Ramos (cell line): ENCODE results near the gene TNNC1.

Source experiments
- in situ Hi-C: fragments of 300-500 bp; cut with MboI; formaldehyde crosslinking; loops from one replicate; pipeline ENCODE4 v1.14.3; 2022; ENCODE audit warnings: low sequenced_read_pairs; ENCODE audit not compliant: unreplicated experiment

The TNNC1 gene

DNA sequence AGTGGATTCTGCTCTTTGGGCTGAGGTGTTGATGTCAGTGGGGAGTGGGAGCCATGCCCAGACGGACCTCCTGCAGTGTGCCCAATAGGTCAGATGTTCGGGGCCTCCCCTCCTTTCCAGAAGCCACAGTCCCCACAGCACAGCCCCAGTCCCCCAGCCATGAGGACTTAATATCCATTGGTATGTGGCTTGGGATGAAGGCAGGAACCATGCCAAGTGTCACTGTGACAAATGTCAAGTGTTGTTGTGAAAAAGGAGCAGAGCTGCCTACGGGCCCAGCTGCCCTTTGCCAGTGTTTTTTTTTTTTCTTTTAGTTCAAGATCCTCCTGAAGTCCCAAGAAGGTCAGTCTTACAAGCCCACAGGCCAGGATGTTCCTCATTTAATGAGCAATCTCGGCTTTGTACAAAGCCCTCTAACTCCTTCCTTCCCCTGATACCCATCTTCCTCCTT is 21.1 kb downstream of the TNNC1 start:
- in situ Hi-C loops, result no loop called here

DNA sequence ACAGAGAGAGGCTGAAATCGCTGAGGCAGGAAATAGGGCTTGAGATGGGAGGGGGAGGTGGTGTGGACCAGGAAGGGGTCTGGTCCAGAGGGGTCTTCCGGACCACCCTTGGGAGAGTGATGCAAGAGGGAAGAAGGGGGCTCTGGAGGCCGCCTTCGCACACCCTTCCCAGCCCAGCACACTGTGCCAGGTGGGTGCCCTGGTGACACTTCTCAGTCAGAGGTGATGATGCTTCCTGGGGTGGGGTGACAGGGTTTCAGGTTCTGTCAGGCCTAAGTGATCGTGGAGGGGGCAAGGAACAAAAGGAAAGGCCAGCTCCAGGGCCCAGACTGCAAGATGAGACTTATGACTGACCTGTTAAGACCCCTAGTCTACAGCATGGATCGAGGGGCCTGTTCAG is 21.6 kb downstream of the TNNC1 start:
- in situ Hi-C loops, result no loop called here

DNA sequence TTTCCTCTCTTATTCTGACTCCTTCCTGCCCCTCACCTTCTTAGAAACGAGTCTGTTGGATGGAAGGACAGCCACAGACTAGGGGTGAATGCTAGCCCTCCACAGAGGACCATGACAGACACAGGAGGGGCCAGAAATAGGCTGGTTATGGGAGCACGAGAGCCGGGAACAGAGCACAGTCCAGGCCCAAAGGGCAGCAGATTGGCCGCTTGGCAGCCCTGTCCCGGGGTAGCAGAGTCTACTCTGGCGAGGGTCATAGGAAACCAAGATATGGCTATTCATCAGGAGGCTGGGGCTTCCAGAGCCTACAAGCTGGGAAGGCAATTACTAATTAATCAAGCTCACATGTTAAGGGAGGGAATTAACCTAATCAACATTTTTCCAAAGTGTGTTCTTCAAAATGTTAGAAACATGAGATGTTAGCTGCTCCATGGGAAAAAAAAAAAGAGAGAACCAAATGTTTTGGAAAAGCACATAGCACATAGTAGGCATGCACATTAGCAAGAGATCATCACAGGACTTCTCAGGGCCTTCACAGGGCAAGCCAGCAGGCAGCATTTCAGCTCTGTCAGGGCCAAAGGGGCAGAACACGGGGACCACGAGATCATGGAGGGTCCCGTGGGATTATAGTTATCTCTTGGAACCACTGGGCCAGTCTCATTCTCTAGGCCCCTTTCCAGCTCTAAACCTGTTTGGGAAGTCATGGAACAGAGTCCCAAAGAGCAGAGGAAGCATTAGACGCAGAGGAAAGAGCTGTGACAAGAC is 22.2 kb downstream of the TNNC1 start:
- in situ Hi-C loops, result no loop called here

DNA sequence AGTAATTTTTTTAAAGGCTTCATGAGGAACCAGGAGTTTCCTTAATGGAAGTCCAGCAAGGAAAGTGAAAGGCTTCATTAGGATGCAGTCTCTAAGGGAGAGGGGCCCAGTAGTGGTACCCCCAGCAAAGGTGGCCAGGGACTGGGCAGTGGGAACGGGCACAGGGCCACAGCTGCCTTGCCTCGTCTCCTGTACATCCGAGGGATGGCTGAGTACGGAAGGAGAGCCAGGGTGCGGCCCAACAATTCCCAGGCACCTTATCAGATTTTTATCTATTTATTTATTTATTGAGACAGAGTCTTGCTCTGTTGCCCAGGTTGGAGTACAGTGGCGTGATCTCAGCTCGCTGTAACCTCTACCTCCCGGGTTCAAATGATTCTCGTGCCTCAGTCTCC is 23.4 kb downstream of the TNNC1 start:
- in situ Hi-C loops, result no loop called here

DNA sequence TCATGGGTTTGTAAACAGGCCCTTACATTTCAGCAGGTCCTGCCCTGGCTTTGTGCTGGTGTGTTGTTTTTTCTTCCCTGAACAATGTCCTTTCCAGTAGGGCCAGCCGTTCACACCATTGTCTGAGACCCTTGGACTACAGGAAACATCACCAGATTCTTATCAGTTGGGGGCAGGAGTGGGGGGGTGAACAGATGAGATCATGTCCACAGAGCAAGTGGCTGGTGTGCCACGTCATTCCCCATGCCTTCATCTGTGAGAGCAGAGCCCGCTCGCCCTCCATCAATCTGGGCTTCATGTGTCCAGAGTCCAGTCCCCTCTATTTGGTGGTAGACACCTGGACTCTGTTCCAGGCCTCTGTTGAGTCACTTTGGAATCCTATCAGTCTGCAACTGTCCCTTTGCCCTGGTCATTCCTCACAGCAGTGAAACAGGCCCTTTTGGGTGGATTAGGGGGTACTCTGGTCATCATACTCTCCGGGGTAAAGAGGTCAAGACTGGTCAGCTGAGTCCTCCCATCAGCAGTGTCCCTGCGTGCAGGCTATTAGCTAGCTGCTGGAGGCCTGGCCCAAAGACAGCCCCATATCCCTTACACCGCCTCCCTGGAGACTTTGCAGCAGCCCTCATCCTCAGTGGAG is 23.9 kb downstream of the TNNC1 start:
- in situ Hi-C loops, result no loop called here

DNA sequence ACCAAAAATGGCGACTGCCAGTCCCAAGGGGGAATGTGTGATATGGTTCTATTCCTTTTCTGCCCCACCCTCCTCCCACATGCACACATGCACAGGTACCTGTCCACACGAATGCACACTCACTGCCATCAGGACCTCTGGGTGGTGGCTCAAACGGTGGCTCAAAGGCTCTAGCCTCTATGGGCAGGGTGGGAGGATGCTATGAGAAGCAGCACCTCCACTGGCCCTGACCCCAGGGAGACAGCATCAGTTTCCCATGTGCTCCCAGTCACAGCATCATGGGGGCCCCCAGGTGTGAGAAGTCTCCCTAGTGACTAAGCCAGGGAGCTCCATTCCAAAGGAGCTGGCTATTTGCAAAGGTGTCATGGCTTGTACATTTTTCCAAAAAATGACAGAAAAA is 24.8 kb downstream of the TNNC1 start:
- in situ Hi-C loops, result no loop called here

DNA sequence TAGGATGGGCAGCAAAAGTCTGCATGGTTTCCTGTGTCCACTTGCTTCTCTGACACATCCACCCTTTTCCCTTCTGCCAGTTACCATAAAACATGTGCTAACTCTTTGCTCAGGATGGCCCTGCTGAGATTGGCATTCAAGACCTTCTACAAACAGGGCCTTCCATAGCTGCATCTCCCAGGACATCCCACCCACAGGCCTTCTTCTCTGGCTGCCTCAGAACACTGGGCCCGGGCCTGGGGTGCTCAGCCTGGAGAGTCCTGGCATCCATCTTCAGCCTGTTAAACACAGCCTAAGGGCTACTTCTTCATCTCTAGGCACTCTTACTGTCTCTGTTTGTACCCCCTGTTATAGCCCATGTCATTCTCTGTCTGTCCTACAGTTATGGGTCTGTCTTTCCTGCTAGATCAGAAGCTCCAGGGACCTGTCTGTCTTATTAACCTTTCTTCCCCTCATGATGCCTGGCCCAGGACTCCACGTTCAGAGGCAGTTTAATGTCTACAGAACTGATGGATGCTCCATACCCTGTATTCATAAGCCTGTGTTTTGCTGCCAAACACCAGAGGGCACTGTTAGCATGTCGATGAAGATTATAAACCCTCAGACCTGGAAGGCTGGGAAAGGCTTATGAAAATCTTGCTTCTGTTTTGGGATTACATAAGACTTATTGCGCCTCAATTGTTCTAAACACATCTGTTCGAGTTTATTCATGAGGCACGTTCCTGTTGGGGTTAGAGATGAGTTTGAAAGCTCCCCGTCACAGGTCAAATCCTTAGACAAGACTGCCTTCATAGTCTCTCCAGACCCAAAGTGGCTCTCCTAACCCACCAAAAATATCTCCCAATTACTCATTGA is 25.5 kb downstream of the TNNC1 start:
- in situ Hi-C loops, result no loop called here

DNA sequence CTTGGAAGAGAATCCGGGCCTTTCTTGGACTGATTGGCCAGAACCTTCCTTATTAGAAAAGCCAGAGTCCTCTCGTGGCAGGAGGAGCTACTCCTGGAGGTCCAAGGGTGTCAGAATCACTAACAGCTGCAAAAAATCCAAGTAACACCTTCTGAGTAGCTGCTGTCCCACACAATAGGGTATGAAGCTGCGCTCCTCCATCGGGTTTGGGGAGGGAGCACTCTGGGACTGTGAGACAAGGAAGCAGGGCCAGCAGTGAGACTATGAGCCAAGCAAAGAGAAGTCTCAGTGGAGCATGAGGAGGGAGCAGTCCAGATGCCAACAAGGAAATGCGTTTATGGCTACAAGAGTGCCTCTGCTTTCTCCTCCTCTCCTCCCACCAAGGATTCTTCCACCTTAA is 30.7 kb downstream of the TNNC1 start:
- in situ Hi-C loops, result no loop called here

DNA sequence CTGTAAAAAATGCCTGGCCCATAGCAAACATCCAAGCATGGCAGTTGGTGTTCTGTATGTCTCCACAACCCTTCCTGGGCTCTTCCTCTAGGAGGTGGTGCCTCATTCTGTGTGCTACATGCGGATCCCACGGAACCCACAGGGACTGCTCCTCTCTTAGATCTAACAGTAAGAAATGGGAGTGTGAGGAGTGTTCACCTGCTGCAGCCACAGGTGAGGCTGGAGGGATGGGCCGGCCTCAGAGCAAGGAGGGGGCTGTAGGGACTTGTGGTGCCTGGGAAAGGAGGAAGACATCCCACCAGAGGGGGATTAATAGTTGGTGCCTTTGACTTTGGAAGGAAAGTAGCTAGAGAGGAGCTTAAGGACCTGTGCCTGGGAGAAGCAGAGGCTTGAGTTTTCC is 31.2 kb downstream of the TNNC1 start:
- in situ Hi-C loops, result no loop called here

DNA sequence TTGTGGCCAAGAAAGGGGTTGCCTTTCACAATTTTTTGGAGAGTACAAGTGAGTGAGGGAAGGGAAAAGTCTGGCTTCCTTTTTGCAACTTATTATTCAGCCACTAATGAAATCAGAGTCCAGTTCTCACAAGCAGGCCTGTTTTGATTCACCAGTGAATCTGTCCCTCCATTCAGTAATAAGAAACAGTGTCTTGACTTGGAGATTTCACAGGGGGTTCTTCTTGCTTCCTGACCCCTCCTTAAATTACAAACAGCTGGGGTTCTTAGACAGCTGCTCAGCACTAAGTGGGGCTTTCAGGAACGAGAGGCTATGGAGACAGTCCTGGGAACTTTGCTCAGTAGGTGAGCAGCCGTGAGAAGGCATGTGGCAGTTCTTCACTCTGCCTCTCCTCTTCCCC is 33.5 kb downstream of the TNNC1 start:
- in situ Hi-C loops, result no loop called here

DNA sequence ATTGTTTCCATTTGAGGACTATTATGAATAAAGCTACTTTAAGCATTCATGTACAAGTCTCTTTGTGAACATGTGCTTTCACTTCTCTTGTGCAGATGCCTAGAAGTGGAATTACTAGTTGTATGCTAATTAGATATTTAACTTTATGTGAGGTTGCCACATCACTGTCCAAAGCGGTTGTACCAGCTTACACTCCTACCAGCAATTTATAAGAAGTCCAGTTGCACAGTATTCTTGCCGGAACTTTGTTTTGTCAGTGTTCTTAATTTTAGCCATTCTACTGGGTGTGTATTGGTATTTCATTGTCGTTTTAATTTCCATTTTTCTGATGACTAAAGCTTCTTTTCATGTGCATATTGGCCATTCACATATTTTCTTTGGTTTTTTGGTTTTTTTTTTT is 38.0 kb downstream of the TNNC1 start:
- in situ Hi-C loops, result no loop called here

DNA sequence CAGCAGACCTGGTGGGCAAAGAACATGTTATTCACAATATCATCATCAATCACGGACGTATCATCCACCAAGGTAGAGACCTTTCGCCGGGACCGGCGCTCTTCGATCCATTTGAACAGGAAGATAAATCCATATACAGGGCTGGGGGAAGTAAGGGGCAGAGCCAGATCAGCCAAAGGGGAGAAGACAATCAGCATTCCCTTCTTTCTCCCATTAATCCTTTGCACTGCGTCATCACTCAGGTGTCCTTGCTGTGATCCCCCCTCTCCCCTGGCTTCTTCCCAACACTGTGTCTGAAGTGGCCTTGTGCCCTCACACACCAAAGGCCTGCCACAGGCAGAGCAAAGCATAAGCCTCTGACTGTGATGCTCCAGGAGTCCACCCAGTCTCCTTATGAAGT is 45.4 kb downstream of the TNNC1 start:
- in situ Hi-C loops, result no loop called here

DNA sequence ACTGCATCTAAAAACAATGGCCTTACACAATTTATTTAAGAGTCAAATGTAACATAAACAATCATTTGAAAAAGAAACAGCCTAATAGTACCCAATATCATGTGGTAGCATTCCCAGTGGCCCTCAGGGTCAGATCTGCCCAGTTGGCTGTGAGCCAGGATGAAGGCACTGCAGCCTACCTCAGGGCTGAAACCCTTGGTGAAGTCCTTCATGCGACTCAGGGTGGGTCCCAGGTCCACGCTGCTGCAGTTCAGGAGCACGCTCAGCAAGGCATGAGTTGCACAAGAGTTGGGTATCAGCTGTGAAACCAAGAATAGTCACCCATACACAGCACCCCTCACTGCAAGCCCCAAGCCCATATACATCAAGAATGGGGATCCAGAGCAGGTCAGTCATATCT is 46.1 kb downstream of the TNNC1 start:
- in situ Hi-C loops, result no loop called here

DNA sequence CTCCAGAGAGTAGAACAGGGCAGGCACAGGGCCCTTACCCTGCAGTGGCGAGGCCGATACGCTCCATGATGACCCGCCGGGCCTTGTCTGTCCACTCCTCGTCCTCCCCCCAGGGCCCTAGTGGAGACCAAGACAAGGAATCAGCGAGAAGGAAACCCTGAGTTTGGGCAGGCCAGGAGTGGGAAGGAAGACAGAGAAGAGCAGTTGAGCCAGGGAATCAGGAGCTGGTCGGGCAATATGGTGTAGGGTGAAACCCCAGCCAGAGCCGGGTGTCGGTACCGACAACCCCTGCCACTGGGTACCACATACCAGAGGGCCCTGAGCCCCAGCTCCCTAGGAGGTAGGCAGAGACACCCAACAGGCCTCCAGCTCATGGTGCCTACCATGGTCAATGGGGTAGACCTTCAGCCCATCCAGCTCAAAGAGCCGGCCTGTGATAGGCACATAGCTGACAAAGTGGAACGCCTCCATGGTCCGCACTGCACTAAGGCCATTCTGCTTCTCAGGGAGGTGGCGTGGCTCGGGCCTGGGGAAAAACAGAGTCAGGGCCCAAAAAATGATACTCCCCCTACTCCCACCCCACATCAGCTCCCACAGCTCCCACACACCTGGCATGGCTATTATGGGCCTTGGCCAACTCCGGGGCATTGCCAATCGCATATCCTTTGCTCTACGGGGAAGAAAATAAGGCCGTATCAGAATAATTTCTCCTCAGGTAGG is 46.9 kb downstream of the TNNC1 start:
- in situ Hi-C loops, result no loop called here

DNA sequence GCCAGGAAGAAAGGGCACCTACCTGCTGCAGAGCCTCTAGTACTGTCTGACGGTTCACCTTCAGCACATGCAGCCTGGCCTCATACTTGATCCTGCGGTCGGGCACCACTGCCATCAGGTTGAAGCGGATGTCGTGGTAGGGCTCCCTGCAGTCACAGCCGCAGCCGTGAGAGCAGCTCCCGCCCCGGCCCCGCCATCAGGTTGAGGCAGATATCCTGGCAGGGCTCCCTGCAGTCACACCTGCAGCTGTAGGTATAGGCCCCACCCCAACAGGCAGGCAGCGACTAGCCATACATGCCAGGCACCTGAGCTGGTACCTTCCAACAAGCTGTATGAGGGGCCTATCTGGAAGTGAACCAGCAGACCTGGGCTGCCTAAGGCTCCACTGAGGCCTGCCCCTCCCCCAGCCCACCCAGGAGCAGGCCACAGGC is 47.6 kb downstream of the TNNC1 start:
- in situ Hi-C loops, result no loop called here

DNA sequence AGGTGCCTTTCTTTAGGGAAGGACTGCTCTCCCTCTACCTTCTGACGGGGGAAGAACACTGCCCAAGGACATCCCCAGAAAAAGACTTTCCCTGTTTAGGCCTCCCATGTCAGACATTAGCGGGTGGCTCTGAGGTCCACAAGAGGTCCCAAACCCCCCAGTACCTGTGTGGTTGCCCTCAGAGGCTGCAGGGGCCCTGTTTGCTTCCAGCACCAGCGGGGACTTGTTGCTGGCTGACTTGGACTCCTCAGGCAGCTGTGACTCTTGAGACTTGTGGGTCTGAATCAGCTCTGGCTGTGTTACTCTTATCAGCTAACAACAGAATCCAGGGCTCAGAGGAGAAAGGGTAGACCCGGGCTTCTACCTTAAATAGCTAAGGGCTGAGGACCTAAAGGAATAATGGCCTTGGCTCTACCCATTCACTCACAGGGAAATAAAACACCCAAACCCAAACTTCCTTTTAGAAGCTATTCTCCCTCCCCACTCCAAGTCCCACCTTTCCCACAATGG is 48.2 kb downstream of the TNNC1 start:
- in situ Hi-C loops, result no loop called here

DNA sequence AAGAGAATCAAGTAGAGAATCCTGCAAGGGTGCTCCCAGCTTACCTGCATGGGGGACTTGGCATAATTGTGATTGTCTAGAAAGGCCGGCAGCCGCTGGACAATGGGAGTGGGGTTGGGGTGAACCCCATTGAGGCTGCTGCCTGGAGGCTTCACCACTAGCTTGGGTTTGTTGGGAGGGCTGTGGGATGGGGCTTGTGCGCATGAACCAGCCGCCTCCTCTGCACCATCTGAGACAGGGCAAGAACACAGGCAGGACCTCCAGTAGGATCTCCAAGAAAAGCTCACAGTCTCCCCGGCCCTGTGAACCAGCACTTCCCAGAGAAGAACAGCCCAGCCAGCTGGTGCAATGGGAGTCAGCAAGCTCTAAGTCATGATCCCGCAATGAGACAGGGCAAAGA is 48.8 kb downstream of the TNNC1 start:
- in situ Hi-C loops, result no loop called here

DNA sequence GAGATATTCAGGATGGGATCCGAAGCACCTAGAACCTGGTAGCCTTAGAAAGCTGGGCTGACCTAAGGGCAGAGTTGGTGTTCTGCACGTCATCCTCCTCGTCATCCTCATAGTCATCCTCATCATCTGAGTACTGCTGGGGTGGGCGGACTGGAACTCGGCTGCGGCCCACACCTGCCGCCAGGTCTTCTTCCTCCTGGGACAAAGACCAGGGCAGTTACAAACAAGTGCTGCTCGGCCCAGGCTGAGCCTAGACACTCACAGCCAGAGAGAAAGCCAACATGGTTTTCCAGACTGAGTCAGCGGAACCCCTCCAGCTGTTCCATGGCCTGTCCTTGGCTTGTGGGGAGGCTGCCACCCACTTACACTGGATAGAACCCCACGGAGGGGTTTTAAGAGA is 49.5 kb downstream of the TNNC1 start:
- in situ Hi-C loops, result no loop called here

DNA sequence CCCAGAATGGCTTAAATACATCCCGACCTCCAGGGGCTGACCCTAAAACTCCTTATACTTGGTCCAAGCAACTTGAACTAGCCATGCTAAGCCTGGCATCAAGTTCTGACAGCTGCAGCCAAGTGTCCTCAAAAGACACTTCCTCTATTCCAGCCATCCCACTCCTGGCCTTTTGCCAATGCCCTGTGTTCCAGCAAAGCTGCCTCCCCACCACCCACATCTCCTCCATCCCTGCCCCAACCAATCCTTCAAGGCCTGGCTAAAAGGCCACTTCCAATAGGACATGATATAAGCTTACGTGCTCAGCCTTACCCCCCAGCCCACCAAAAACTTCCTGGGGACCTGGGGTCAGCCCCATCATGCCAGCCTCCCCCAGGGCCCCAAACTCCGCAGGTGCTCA is 49.9 kb downstream of the TNNC1 start:
- in situ Hi-C loops, result no loop called here

DNA sequence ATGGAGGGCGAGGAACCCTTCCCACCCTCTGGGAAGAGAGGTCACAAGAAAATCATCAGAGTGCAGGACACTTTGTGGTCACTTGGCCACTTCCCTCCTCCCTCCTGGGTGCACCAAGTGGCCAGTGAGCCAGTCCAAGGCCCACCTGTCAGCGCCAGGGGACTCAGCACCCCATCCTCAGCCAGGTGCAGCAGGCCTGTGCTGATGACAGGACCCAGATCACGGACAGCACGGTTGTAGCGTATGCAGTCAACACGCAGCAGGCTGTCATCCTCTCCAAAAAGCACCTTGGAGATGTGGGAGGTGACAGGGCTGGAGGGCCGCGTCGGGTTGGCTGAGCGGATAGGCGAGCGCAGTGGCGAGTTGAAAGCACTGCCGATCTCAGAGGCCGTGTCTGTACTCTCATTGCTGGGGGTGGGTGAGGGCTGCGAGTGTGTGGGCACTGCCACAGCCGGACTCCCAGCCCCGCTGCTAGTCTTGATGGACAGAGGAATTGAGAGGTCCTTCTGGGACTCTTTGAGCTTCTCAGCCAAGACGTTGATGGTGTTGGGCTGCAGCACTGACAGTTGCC is 50.5 kb downstream of the TNNC1 start:
- in situ Hi-C loops, result no loop called here
